GM19239 (cell line): ENCODE results near the gene SAP25.
"Not testable (repeated sequence)": the region's sequence is repeated elsewhere in the genome, so short reads cannot be mapped to it uniquely, and the experiment has no call there.

ENCODE experiments used
- DNase-seq: peaks from one replicate; pipeline ENCODE4 v3.0.0; 2011; ENCODE audit warnings: low spot score; ENCODE audit not compliant: insufficient read length
- FAIRE-seq: peaks from 2 replicates; lab custom pipeline; 2011; peaks lifted over from hg19 to GRCh38; lab: Jason Lieb, UNC

The SAP25 gene

DNA sequence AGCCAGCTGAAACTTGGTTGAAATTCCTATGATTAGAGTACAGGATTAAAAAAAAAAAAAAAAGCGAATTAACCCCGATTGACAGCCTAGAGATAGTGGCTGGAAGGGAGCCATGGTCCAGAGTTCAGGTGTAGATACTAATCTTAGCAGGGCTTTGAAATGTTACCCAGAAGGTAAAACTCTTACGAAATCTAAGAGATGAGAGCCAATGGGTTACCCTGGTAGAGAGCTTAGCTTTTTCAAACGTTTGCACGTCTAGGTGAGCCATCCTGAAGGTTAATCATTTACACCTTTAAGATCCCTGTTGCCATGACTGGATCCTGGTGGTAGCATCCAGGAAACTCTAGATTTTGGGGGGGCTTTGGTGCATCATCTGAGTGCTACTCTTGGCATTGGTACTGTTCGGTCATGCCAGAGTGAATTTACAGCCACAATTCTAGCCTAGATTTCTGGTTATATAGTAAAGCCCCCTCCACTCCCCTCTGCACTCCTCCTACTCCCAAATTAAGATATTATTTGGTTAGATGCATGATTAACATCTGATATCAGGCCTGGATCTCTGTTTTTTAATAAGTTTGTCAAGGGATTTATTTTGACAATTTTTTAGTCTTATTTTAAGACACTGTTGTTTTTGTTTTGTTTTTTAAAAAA is 33.5 kb downstream of the SAP25 start:
- peak; percentile 11 for FAIRE-seq
- DNase-seq: no peak

DNA sequence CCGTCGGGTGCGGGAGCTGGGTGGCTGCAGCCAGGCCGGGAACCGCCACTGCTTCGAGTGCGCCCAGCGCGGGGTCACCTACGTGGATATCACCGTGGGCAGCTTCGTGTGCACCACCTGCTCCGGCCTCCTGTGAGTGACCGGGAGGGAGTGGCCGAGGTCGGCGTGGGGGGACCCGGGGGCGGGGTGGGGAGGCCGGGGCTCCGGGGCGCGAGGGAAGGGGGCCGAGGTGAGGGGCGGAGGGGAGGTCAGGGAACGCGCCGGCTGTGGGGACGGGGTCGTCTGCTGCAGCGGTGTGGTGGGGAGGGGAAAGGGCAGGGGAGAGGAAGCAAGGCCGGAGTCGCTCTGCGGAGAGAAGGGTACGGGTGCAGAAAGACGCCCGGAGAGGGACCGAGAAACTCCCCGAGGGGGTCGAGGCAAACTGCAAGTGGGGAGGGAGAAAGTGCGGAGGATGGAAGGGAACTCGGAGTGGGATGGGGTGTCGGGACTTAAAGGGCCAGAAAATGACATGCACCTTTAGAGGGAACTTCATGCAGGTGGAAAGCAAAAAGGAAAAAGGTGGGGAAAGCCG is 34.2 kb downstream of the SAP25 start:
- FAIRE-seq (no peak), DNase-seq (no peak)

DNA sequence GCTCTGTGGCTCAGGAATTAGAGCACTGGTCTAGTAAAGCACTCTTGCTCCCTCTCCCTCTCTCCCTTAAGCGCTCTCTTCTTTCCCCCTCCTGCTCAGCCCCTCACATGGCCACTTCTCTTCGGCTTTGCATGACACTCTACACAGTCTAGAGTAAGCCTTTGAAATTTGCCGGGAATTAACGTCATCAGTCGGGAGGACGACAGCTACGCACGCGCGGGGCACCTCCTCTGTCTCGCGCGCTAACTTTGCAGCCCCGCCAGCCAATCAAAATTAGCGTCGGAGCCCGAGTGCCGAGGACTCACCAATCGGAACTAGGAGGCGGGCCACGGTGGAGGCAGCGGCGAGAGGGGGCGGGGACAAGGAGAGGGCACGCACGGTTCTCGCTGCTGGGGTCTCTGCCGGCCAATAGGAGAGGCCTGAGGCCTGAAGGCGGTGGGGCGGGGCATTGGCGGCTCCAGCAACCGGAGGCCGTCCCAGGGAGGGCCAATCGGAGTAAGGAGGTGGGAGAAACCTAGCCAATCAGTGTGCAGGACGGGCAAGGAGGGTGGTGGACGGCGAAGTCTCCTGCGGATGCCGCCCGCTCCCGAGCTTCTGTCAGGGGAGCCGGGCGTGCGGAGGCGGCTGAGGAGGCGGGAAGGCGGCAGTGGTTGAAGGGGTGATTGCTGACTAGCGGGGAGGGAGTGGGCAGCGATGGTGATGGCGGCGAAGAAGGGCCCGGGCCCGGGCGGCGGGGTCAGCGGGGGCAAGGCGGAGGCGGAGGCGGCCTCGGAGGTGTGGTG is 34.9 kb downstream of the SAP25 start, which contains the start of gene AGFG2:
AGFG2 (plus strand) TSS at position 550 of the 782 bp plus-strand sequence; CDS start at position 694, 144 bp downstream.
- FAIRE-seq (peak; percentile 95), DNase-seq (peak; percentile 89)

DNA sequence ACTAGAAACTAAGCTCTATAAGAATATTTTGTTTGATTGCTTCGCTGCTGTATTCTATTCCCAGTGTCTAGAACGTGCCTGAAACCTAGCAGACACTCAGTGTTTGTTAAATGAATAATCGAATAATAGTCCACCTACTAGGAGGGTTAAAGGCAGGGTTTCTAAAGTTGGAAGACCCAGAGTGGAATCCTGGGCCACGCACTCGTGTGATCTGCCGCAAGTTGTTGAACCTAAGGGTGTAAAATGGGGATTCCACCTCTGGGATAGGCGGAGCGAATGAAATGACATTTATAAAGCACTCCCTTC is 35.4 kb downstream of the SAP25 start:
- FAIRE-seq (no peak), DNase-seq (no peak)

DNA sequence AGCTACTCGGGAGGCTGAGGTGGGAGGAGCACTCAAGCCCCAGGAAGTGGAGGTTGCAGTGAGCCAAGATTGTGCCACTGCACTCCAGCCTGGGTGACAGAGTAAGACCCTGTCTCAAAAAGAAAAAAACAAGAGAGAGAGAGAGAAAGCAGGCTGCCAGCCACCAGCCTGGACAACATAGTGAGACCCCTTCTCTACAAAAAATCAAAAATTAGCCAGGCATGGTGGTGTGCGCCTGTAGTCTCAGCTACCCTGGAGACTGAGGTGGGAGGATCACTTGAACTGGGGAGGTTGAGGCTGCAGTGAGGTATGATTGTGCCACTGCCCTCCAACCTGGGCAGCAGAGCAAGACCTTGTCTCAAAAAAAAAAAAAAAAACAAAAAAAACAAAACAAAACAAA is 37.0 kb downstream of the SAP25 start:
- not testable (repeated sequence) for FAIRE-seq, DNase-seq

DNA sequence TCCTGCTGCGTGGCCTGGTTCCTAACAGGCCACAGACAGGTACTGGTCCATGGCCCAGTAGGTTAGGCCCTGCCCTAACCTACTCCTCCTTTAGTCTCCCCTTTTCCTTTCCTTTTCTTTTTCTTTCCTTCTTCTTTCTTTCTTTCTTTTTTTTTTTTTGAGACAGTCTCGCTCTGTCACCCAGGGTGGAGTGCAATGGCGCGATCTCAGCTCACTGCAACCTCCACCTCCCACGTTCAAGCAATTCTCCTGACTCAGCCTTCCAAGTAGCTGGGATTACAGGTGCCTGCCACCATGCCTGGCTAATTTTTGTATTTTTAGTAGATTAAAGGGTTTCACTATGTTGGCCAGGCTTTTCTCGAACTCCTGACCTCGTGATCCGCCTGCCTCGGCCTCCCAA is 37.7 kb downstream of the SAP25 start:
- not testable (repeated sequence) for DNase-seq, FAIRE-seq

DNA sequence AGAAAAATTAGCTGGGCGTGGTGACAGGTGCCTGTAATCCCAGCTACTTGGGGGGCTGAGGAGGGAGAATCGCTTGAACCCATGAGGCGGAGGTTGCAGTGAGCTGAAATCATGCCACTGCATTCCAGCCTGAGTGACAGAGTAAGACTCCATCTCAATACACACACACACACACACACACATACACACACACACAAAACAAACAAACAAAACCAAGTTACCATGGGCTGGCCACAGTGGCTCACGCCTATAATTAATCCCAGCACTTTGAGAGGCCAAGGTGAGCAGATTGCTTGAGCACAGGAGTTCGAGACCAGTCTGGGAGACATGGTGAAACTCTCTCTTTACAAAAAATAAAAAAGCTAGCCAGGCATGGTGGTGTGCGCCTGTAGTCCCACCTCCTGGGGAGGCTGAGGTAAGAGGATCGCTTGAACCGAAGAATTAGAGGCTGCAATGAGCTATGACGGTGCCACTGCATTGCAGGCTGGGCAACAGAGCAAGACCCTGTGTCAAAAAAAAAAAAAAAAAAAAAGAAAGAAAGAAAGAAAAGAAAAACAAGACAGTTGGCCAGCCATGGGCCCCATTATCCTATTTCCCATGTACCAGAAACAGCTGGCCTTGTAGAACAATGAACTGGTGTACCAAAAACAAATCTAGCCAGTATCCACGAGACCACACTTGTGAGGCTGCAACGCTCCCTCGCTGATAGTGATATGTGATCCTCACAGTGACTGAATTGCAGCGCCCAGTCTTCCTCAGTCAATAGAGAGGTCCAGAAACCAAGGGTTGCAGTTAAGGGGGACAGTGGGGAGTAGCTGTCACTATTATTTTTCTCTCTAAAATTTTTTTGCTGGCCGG is 41.3 kb downstream of the SAP25 start:
- DNase-seq: no peak
- no peak for FAIRE-seq

DNA sequence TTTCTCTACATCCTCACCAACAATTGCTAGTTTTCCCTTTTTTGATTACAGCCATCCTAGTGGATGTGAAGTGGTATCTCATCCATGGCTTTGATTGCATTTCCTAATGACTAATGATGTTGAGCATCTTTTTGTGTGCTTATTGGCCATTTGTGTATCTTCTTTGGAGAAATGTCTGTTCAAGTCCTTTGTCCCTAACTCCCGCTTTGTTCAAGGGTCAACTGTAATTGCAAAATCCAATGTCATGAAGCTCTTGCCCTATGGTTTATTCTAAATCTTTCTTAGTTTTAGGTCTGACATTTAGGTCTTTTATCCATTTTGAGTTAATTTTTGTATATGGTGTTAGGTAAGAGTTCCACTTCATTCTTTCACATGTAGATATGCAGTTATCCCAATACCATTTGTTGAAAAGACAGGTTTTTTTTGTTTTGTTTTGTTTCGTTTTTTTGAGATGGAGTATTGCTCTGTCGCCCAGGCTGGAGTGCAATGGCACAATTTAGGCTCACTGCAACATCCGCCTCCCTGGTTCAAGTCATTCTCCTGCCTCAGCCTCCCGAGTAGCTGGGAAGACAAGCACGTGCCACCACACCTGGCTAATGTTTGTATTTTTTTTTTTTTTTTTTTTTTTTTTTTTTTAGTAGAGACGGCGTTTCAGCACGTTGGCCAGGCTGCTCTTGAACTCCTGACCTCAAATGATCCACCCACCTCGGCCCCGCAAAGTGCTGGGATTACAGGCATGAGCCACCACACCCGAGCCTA is 45.4 kb downstream of the SAP25 start:
- DNase-seq, FAIRE-seq: not testable (repeated sequence)

DNA sequence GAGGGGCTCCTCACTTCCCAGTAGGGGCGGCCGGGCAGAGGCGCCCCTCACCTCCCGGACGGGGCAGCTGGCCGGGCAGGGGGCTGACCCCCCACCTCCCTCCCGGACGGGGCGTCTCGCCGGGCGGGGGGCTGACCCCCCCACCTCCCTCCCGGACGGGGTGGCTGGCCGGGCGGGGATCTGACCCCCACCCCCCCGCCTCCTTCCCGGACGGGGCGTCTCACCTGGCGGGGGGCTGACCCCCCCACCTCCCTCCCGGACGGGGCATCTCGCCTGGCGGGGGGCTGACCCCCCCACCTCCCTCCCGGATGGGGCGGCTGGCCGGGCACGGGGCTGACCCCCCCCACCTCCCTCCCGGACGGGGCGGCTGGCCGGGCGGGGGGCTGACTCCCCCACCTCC is 50.5 kb downstream of the SAP25 start:
- not testable (repeated sequence) for DNase-seq, FAIRE-seq
